Fibroblast of lung (primary cell): Measurements from ENCODE around the gene ANXA9. TPM values are rescaled to one million over a fixed set of nuclear protein-coding genes. Genes with fewer than 3 reads are reported as not detected.

Source experiments
- DNase-seq, 2 donors: peaks; one replicate each; pipeline versions ENCODE4 v3.0.0 to v3.0.0-alpha.2; 2010; ENCODE audit warnings: low read depth in 2 of 2
- H2AFZ ChIP-seq: 2 replicates; pipeline ENCODE4 v1.5.1; 2012; ENCODE audit warnings: low read length, control low read depth, inconsistent platforms
- H3K27ac ChIP-seq: 2 replicates; pipeline ENCODE4 v1.5.1; 2011; ENCODE audit warnings: low read length, control low read depth; ENCODE audit not compliant: insufficient read depth
- H3K27me3 ChIP-seq: 2 replicates; pipeline ENCODE4 v1.5.1; 2011; ENCODE audit warnings: mild to moderate bottlenecking, low read length; ENCODE audit not compliant: control insufficient read depth, insufficient read depth
- H3K36me3 ChIP-seq: 2 replicates; pipeline ENCODE4 v1.5.1; 2011; ENCODE audit warnings: low read length; ENCODE audit not compliant: control insufficient read depth, insufficient read depth
- H3K4me1 ChIP-seq: 2 replicates; pipeline ENCODE4 v1.5.1; 2011; ENCODE audit warnings: low read length; ENCODE audit not compliant: control insufficient read depth, insufficient read depth; ENCODE audit errors: extremely low read depth
- H3K4me2 ChIP-seq: 2 replicates; pipeline ENCODE4 v1.5.1; 2011; ENCODE audit warnings: low read length, control low read depth; ENCODE audit not compliant: insufficient read depth; ENCODE audit errors: extremely low read depth
- H3K4me3 ChIP-seq, 4 experiments: fragments of 200-600 bp in 1 of 4; sonication (generic) in 1 of 4; replicated peaks in 1 of 4; 2 replicates each; pipeline ENCODE4 v1.5.1; 2011 to 2016; ENCODE audit warnings: low read length in 4 of 4, low read depth in 3 of 4, mild to moderate bottlenecking in 3 of 4, control low read depth in 2 of 4, inconsistent platforms in 1 of 4, mixed read lengths in 1 of 4; ENCODE audit not compliant: insufficient read depth in 1 of 4; ENCODE audit errors: control extremely low read depth in 1 of 4
- H3K79me2 ChIP-seq: 2 replicates; pipeline ENCODE4 v1.5.1; 2012; ENCODE audit warnings: mild to moderate bottlenecking, low read length, inconsistent platforms; ENCODE audit not compliant: control insufficient read depth, insufficient read depth
- H3K9ac ChIP-seq: 2 replicates; pipeline ENCODE4 v1.5.1; 2011; ENCODE audit warnings: mild to moderate bottlenecking, low read length, control low read depth; ENCODE audit not compliant: insufficient read depth
- H3K9me3 ChIP-seq: 2 replicates; pipeline ENCODE4 v1.5.1; 2012; ENCODE audit warnings: low read depth, low read length; ENCODE audit not compliant: control insufficient read depth, insufficient read depth
- H4K20me1 ChIP-seq: 2 replicates; pipeline ENCODE4 v1.5.1; 2011; ENCODE audit warnings: low read length; ENCODE audit not compliant: control insufficient read depth, insufficient read depth; ENCODE audit errors: extremely low read depth
- EZH2 ChIP-seq: IDR thresholded peaks from 2 replicates; pipeline ENCODE4 v1.5.1; 2012; ENCODE audit warnings: low read length, control low read depth, mild to moderate bottlenecking; ENCODE audit errors: missing control alignments
- polyA plus RNA-seq, 2 donors: library from polyadenylated mRNA; depleted of rRNA in 1 of 2; stranded (reverse) in 1 of 2; unstranded in 1 of 2; fragments of >200 nt; gene quantifications; 2 replicates each; pipeline ENCODE4 v1.2.1, GENCODE V29; 2011 to 2012; ENCODE audit warnings: missing spikeins in 1 of 2
- total RNA-seq: library from RNA; depleted of rRNA; stranded (reverse); fragments of >200 nt; gene quantifications from 2 replicates; pipeline ENCODE4 v1.2.1, GENCODE V29; 2014
- TF ChIP-seq, protein P1 (sequence below), 2 donors: IDR thresholded peaks in 1 of 2; conservative IDR thresholded peaks in 1 of 2; 1 replicate in 1 of 2; 2 replicates in 1 of 2; pipeline ENCODE4 v1.5.1; 2011 to 2012; ENCODE audit warnings: low read length in 2 of 2, control low read depth in 1 of 2, inconsistent platforms in 1 of 2, low read depth in 1 of 2, mild to moderate bottlenecking in 1 of 2

Gene ANXA9
- total and polyA plus RNA-seq, 2 donors (not counting 1 experiment from before 2014, with no cell fraction given): 0.07 to 0.33 TPM

DNA sequence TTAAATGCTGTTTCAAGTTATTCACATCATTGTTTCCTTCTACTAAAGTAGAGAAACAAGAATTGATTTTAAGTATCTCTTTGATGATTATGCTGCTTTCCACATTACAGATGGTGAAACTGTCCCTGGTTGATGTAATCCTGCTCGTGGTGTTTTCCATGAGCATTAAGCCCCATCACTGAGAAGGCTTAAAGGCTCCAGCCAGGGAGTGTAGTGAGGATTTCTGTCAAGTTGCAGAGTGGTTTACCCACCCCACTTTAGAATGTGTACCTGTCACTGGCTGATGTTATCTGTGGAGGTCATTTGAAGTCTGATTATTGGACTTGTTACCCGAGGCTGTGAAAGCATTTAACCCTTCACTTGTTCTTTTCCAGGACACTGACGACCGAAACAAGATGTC lies 20.3 kb upstream of the ANXA9 start:
- H3K4me2 ChIP-seq: no peak overlapping the region
- H3K27me3 ChIP-seq: no peaks in the 10 kb centered on the region
- DNase-seq: no peak
- H3K4me3 ChIP-seq: no peak overlapping the region
- H3K9me3 ChIP-seq: no peaks in the 10 kb centered on the region
- H3K79me2 ChIP-seq: no peaks in the 10 kb centered on the region
- H4K20me1 ChIP-seq: no peaks in the 10 kb centered on the region
- no peak overlapping the region for H3K9ac ChIP-seq
- H3K27ac ChIP-seq: no peak overlapping the region
- TF ChIP-seq EZH2: no peak
- TF ChIP-seq, protein P1, sequence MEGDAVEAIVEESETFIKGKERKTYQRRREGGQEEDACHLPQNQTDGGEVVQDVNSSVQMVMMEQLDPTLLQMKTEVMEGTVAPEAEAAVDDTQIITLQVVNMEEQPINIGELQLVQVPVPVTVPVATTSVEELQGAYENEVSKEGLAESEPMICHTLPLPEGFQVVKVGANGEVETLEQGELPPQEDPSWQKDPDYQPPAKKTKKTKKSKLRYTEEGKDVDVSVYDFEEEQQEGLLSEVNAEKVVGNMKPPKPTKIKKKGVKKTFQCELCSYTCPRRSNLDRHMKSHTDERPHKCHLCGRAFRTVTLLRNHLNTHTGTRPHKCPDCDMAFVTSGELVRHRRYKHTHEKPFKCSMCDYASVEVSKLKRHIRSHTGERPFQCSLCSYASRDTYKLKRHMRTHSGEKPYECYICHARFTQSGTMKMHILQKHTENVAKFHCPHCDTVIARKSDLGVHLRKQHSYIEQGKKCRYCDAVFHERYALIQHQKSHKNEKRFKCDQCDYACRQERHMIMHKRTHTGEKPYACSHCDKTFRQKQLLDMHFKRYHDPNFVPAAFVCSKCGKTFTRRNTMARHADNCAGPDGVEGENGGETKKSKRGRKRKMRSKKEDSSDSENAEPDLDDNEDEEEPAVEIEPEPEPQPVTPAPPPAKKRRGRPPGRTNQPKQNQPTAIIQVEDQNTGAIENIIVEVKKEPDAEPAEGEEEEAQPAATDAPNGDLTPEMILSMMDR (conservative IDR thresholded peaks at IDR 0.05 in 1 of 2, IDR thresholded peaks at IDR 0.05 in 1 of 2; ENCODE audit: low read depth in 1 of 2, low read length in 2 of 2): no peak
- no peak overlapping the region for H2AFZ ChIP-seq
- peaks cover 23% of the 10 kb centered on the region for H3K36me3 ChIP-seq
- no peaks in the 10 kb centered on the region for H3K4me1 ChIP-seq

DNA sequence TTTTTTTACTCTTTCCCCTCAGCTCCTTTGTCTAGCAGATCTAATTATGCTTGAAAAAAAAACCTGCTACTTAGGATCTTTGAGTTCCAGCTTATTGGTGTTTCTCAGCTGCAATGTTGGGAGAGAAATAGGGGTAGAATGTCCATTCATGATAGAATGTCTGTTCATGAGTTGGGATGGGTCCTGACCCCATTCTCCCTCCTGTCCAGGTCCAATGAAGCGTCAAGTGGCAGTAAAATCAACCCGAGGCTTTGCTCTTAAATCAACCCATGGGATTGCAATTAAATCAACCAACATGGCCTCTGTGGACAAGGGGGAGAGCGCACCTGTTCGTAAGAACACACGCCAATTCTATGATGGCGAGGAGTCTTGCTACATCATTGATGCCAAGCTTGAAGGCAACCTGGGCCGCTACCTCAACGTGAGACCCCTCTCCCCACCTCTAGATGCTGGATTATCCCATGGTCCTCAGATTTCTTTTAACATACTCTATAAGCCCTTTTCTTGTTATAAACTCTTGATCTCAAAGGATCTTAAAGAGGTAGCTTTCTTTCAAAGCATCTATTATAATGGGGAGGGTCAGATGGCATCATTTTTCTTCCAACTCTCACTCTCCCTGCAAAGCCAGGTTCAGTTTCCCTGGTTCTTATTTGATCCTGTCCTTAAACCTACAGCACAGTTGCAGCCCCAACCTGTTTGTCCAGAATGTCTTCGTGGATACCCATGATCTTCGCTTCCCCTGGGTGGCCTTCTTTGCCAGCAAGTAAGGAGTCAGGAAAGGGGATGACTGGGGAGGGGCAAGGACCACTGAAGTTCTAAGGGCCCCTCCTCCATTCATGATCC lies 18.6 kb upstream of the ANXA9 start:
- H3K36me3 ChIP-seq: peaks cover 33% of the 10 kb centered on the region
- no peak overlapping the region for H3K9ac ChIP-seq
- H4K20me1 ChIP-seq: no peaks in the 10 kb centered on the region
- H3K9me3 ChIP-seq: no peaks in the 10 kb centered on the region
- no peak overlapping the region for H2AFZ ChIP-seq
- TF ChIP-seq EZH2: no peak
- TF ChIP-seq, protein P1 (conservative IDR thresholded peaks at IDR 0.05 in 1 of 2, IDR thresholded peaks at IDR 0.05 in 1 of 2; ENCODE audit: low read depth in 1 of 2, low read length in 2 of 2): no peak
- no peak overlapping the region for H3K27ac ChIP-seq
- no peaks in the 10 kb centered on the region for H3K27me3 ChIP-seq
- H3K4me1 ChIP-seq: no peaks in the 10 kb centered on the region
- DNase-seq: no peak
- no peak overlapping the region for H3K4me2 ChIP-seq
- H3K79me2 ChIP-seq: peaks cover 10% of the 10 kb centered on the region
- no peak overlapping the region for H3K4me3 ChIP-seq

DNA sequence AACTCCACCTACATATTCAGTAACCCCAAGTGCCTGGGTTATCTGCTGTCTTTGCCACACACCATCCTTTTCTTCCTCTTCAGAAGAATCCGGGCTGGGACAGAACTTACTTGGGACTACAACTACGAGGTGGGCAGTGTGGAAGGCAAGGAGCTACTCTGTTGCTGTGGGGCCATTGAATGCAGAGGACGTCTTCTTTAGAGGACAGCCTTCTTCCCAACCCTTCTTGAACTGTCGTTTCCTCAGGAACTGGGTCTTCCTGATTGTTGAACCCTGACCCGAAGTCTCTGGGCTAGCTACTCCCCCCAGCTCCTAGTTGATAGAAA lies 18.0 kb upstream of the ANXA9 start:
- H4K20me1 ChIP-seq: no peaks in the 10 kb centered on the region
- no peaks in the 10 kb centered on the region for H3K9me3 ChIP-seq
- H3K79me2 ChIP-seq: peaks cover 16% of the 10 kb centered on the region
- no peaks in the 10 kb centered on the region for H3K4me1 ChIP-seq
- H3K9ac ChIP-seq: no peak overlapping the region
- H3K27me3 ChIP-seq: no peaks in the 10 kb centered on the region
- DNase-seq: no peak
- no peak overlapping the region for H3K4me2 ChIP-seq
- no peak overlapping the region for H3K27ac ChIP-seq
- H2AFZ ChIP-seq: no peak overlapping the region
- no peak for TF ChIP-seq EZH2
- TF ChIP-seq, protein P1 (conservative IDR thresholded peaks at IDR 0.05 in 1 of 2, IDR thresholded peaks at IDR 0.05 in 1 of 2; ENCODE audit: low read depth in 1 of 2, low read length in 2 of 2): no peak
- H3K36me3 ChIP-seq: peaks cover 37% of the 10 kb centered on the region
- no peak overlapping the region for H3K4me3 ChIP-seq
